A549 (cell line): Measurements from ENCODE around the gene MAML2. TPM values are rescaled to one million over a fixed set of nuclear protein-coding genes. Genes with fewer than 3 reads are reported as not detected.

Experiments
- ATAC-seq, 2 experiments: fragments of 200-7000 bp in 1 of 2; fragments of >200 bp in 1 of 2; cut with Nextera tagmentation in 1 of 2; cut with Tn5 transposase in 1 of 2; 3 replicates each; pipeline versions ENCODE4 v1.8.0 to v1.9.1; 2018 to 2020; ENCODE audit warnings: mild to moderate bottlenecking in 1 of 2, moderate library complexity in 1 of 2
- CTCF ChIA-PET: fragments of 300-600 bp; sonication (Branson Sonifier 250); formaldehyde crosslinking; extraction: SDS; loops from one replicate; lab custom pipeline; 2021; ENCODE audit warnings: antibody characterized with exemption, inconsistent platforms; lab: Yijun Ruan, JAX
- POLR2A ChIA-PET: fragments of 350-600 bp; formaldehyde crosslinking; extraction: SDS; loops from one replicate; lab custom pipeline; 2021; ENCODE audit warnings: antibody characterized with exemption, inconsistent platforms; lab: Yijun Ruan, JAX
- DNase-seq, 2 experiments: peaks; one replicate each; pipeline versions ENCODE4 v3.0.0 to v3.0.0-alpha.2; 2011 to 2016; ENCODE audit warnings: low read depth in 1 of 2, low spot score in 1 of 2
- FAIRE-seq: peaks from 2 replicates; lab custom pipeline; 2011; peaks lifted over from hg19 to GRCh38; lab: Jason Lieb, UNC
- H3K27ac ChIP-seq, 2 experiments: fragments of >200 bp; sonication (Bioruptor Twin); formaldehyde crosslinking; 3 replicates each; pipeline ENCODE4 v1.5.1; 2016 to 2017
- H3K4me1 ChIP-seq: fragments of >200 bp; sonication (Bioruptor Twin); formaldehyde crosslinking; 3 replicates; pipeline ENCODE4 v1.6.1; 2016
- H3K4me2 ChIP-seq: fragments of >200 bp; sonication (Bioruptor Twin); formaldehyde crosslinking; 3 replicates; pipeline ENCODE4 v1.6.1; 2016
- H3K4me3 ChIP-seq: fragments of >200 bp; sonication (Bioruptor Twin); formaldehyde crosslinking; 3 replicates; pipeline ENCODE4 v1.5.1; 2016
- H3K9me3 ChIP-seq: fragments of >200 bp; sonication (Bioruptor Twin); formaldehyde crosslinking; 3 replicates; pipeline ENCODE4 v1.6.1; 2016
- CBX2 ChIP-seq: fragments of 200-600 bp; sonication (generic); IDR thresholded peaks from 2 replicates; pipeline ENCODE4 v1.6.1; 2016; ENCODE audit warnings: low read depth, mild to moderate bottlenecking, borderline replicate concordance
- CBX8 ChIP-seq: fragments of 200-600 bp; sonication (generic); IDR thresholded peaks from 2 replicates; pipeline ENCODE4 v1.6.1; 2016
- CHD4 ChIP-seq: fragments of 200-600 bp; sonication (generic); IDR thresholded peaks from 2 replicates; pipeline ENCODE4 v1.6.1; 2016; ENCODE audit warnings: antibody characterized with exemption, mild to moderate bottlenecking, borderline replicate concordance
- EHMT2 ChIP-seq: fragments of 200-600 bp; sonication (generic); IDR thresholded peaks from 2 replicates; pipeline ENCODE4 v1.6.1; 2016; ENCODE audit warnings: antibody characterized with exemption, low read depth, mild to moderate bottlenecking, moderate library complexity
- EP300 ChIP-seq, 2 experiments: fragments of >200 bp; sonication (Bioruptor Twin); formaldehyde crosslinking; IDR thresholded peaks; 2 replicates in 1 of 2; 3 replicates in 1 of 2; pipeline ENCODE4 v1.6.1; 2016 to 2017
- FOSB ChIP-seq: fragments of 250-450 bp; sonication (Bioruptor Pico); IDR thresholded peaks from 2 replicates; pipeline ENCODE4 v1.5.0; 2020; ENCODE audit warnings: mild to moderate bottlenecking, moderate library complexity
- FOXS1 ChIP-seq: fragments of 250-450 bp; sonication (Bioruptor Pico); IDR thresholded peaks from 2 replicates; pipeline ENCODE4 v1.5.0; 2020; ENCODE audit warnings: mild to moderate bottlenecking, moderate library complexity
- GATA3 ChIP-seq: IDR thresholded peaks from 2 replicates; pipeline ENCODE4 v1.6.1; 2012; ENCODE audit warnings: borderline replicate concordance
- HEYL ChIP-seq: fragments of 250-450 bp; sonication (Bioruptor Pico); IDR thresholded peaks from 2 replicates; pipeline ENCODE4 v1.8.0; 2021; ENCODE audit warnings: mild to moderate bottlenecking, moderate library complexity
- HOXB5 ChIP-seq: fragments of 250-450 bp; sonication (Bioruptor Pico); IDR thresholded peaks from 2 replicates; pipeline ENCODE4 v1.5.0; 2020; ENCODE audit warnings: mild to moderate bottlenecking, moderate library complexity
- JUN ChIP-seq, 2 experiments: fragments of >200 bp; sonication (Bioruptor Twin); formaldehyde crosslinking; IDR thresholded peaks; 2 replicates in 1 of 2; 3 replicates in 1 of 2; pipeline ENCODE4 v1.6.1; 2016 to 2017
- KDM1A ChIP-seq: fragments of 200-600 bp; sonication (generic); IDR thresholded peaks from 2 replicates; pipeline ENCODE4 v1.6.1; 2016; ENCODE audit warnings: low read depth, mild to moderate bottlenecking
- KDM5A ChIP-seq: fragments of 200-600 bp; sonication (generic); IDR thresholded peaks from 2 replicates; pipeline ENCODE4 v1.6.1; 2016; ENCODE audit warnings: antibody characterized with exemption, mild to moderate bottlenecking
- MAFK ChIP-seq: fragments of 450-650 bp; IDR thresholded peaks from 2 replicates; pipeline ENCODE4 v1.6.1; 2014; ENCODE audit not compliant: partially characterized antibody
- MAZ ChIP-seq: fragments of 150-350 bp; IDR thresholded peaks from 2 replicates; pipeline ENCODE4 v1.6.1; 2014; ENCODE audit warnings: antibody characterized with exemption, low read depth, low read length, borderline replicate concordance
- MYC ChIP-seq: IDR thresholded peaks from 2 replicates; pipeline ENCODE4 v1.6.1; 2012; ENCODE audit warnings: mild to moderate bottlenecking, inconsistent platforms, low read length, improper control_type of control experiment, borderline replicate concordance
- POLR2A ChIP-seq: IDR thresholded peaks from 2 replicates; pipeline ENCODE4 v1.6.1; 2012; ENCODE audit warnings: mild to moderate bottlenecking, low read length
- RAD21 ChIP-seq, 2 experiments: fragments of >200 bp in 1 of 2; sonication (Bioruptor Twin) in 1 of 2; formaldehyde crosslinking in 1 of 2; IDR thresholded peaks in 1 of 2; conservative IDR thresholded peaks in 1 of 2; 2 replicates in 1 of 2; 3 replicates in 1 of 2; pipeline ENCODE4 v1.6.1; 2012 to 2018; ENCODE audit warnings: inconsistent platforms in 1 of 2
- RFX5 ChIP-seq: fragments of 450-650 bp; IDR thresholded peaks from 2 replicates; pipeline ENCODE4 v1.7.1; 2014; ENCODE audit warnings: antibody characterized with exemption, mild to moderate bottlenecking, moderate library complexity
- RNF2 ChIP-seq: fragments of 200-600 bp; sonication (generic); IDR thresholded peaks from 2 replicates; pipeline ENCODE4 v1.6.1; 2016; ENCODE audit warnings: low read depth, mild to moderate bottlenecking, antibody characterized with exemption, moderate library complexity, borderline replicate concordance
- TFCP2L1 ChIP-seq: fragments of 250-450 bp; sonication (Bioruptor Pico); IDR thresholded peaks from 2 replicates; pipeline ENCODE4 v1.5.0; 2021; ENCODE audit warnings: mild to moderate bottlenecking
- ZFP36 ChIP-seq: fragments of 450-650 bp; IDR thresholded peaks from 2 replicates; pipeline ENCODE4 v1.6.1; 2014; ENCODE audit warnings: borderline replicate concordance; ENCODE audit not compliant: partially characterized antibody
- ZNF302 ChIP-seq: fragments of 250-450 bp; sonication (Bioruptor Pico); IDR thresholded peaks from 2 replicates; pipeline ENCODE4 v1.9.0; 2021; ENCODE audit warnings: inconsistent platforms, mild to moderate bottlenecking, moderate library complexity
- ZSCAN20 ChIP-seq: fragments of 250-450 bp; sonication (Bioruptor Pico); IDR thresholded peaks from 2 replicates; pipeline ENCODE4 v1.8.0; 2022; ENCODE audit warnings: mild to moderate bottlenecking, moderate library complexity
- WGBS: methylation state at CpG from one replicate; pipeline ENCODE4 v1.1.6; 2017; ENCODE audit errors: missing lambda C conversion rate; 5-methylcytosine and 5-hydroxymethylcytosine counted together
- polyA plus RNA-seq, 4 experiments: library from polyadenylated mRNA; depleted of rRNA in 3 of 4; stranded (reverse); fragments of >200 nt; fragmentation: RNase III in 1 of 4; extraction: RNeasy Plus Mini Kit Qiagen cat#74134 plus additional on column Dnase treatment in 1 of 4; gene quantifications; 2 replicates in 3 of 4; 3 replicates in 1 of 4; pipeline ENCODE4 v1.2.3, GENCODE V29; 2011 to 2017
- TF ChIP-seq, protein P1 (sequence below): fragments of 250-450 bp; sonication (Bioruptor Pico); IDR thresholded peaks from 2 replicates; pipeline ENCODE4 v1.5.0; 2021; ENCODE audit warnings: mild to moderate bottlenecking, moderate library complexity, borderline replicate concordance
- TF ChIP-seq, protein P2 (sequence below): fragments of >200 bp; sonication (Bioruptor Twin); formaldehyde crosslinking; IDR thresholded peaks from 2 replicates; pipeline ENCODE4 v1.6.1; 2016
- TF ChIP-seq, protein P3 (sequence below): fragments of 450-650 bp; IDR thresholded peaks from 2 replicates; pipeline ENCODE4 v1.6.1; 2014; ENCODE audit warnings: antibody characterized with exemption
- TF ChIP-seq, protein P4 (sequence below): IDR thresholded peaks from 2 replicates; pipeline ENCODE4 v1.6.1; 2012
- TF ChIP-seq, protein P5 (sequence below): fragments of 150-350 bp; IDR thresholded peaks from 2 replicates; pipeline ENCODE4 v1.6.1; 2014; ENCODE audit warnings: low read depth, mild to moderate bottlenecking, low read length

The MAML2 gene
- polyA plus RNA-seq, 2 of the 4 experiments (the other 2 are of a cell fraction) = 1.5 to 2.5 TPM

GRCh38 chr11:96119211-96119610 lies 223.8 kb downstream of the MAML2 start:
- no peak for TF ChIP-seq ZFP36
- no peak for TF ChIP-seq ZNF302 (CRISPR knock-in tag)
- no peak for TF ChIP-seq POLR2A
- TF ChIP-seq, protein P1, sequence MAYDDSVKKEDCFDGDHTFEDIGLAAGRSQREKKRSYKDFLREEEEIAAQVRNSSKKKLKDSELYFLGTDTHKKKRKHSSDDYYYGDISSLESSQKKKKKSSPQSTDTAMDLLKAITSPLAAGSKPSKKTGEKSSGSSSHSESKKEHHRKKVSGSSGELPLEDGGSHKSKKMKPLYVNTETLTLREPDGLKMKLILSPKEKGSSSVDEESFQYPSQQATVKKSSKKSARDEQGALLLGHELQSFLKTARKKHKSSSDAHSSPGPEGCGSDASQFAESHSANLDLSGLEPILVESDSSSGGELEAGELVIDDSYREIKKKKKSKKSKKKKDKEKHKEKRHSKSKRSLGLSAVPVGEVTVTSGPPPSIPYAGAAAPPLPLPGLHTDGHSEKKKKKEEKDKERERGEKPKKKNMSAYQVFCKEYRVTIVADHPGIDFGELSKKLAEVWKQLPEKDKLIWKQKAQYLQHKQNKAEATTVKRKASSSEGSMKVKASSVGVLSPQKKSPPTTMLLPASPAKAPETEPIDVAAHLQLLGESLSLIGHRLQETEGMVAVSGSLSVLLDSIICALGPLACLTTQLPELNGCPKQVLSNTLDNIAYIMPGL (CRISPR knock-in tag) = no peak
- TF ChIP-seq, protein P2, sequence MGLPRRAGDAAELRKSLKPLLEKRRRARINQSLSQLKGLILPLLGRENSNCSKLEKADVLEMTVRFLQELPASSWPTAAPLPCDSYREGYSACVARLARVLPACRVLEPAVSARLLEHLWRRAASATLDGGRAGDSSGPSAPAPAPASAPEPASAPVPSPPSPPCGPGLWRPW = no peak
- TF ChIP-seq MAZ = no peak
- no peak for TF ChIP-seq MAFK
- no peak for TF ChIP-seq RFX5
- TF ChIP-seq RAD21 (conservative IDR thresholded peaks at IDR 0.05 in 1 of 2, IDR thresholded peaks at IDR 0.05 in 1 of 2) = no peak
- TF ChIP-seq FOXS1 (CRISPR knock-in tag) = no peak
- no peak for TF ChIP-seq HOXB5 (CRISPR knock-in tag)
- no peak for TF ChIP-seq GATA3
- no peak for TF ChIP-seq TFCP2L1 (CRISPR knock-in tag)
- no peak for TF ChIP-seq EHMT2
- TF ChIP-seq, protein P3, sequence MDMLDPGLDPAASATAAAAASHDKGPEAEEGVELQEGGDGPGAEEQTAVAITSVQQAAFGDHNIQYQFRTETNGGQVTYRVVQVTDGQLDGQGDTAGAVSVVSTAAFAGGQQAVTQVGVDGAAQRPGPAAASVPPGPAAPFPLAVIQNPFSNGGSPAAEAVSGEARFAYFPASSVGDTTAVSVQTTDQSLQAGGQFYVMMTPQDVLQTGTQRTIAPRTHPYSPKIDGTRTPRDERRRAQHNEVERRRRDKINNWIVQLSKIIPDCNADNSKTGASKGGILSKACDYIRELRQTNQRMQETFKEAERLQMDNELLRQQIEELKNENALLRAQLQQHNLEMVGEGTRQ = no peak
- TF ChIP-seq HEYL (CRISPR knock-in tag) = no peak
- Histone ChIP-seq H3K4me1 (no peaks in the 10 kb centered on the region), H3K4me3 (no peak overlapping the region), H3K27ac (no peak overlapping the region), H3K4me2 (no peak overlapping the region), H3K9me3 (no peaks in the 10 kb centered on the region)
- DNase-seq (no peak), ATAC-seq (no peak), FAIRE-seq (no peak)
- ChIA-PET POLR2A (no interaction called here), CTCF (interaction anchor here (0.7 kb wide), 1 partner anchor 27 kb away, joined by 3 read pairs; no protein-coding TSS in a partner anchor)
- WGBS = 82% methylated on average over 3 of the region's 3 CpGs

GRCh38 chr11:96116376-96116775 lies 226.6 kb downstream of the MAML2 start:
- ATAC-seq (no peak), FAIRE-seq (no peak), DNase-seq (no peak)
- Histone ChIP-seq H3K9me3 (no peaks in the 10 kb centered on the region), H3K4me1 (no peaks in the 10 kb centered on the region), H3K4me2 (no peak overlapping the region), H3K4me3 (no peak overlapping the region), H3K27ac (no peak overlapping the region)
- WGBS = 68% methylated on average over 3 of the region's 3 CpGs
- POLR2A ChIA-PET = no interaction called here
- CTCF ChIA-PET = no interaction called here
- TF ChIP-seq EP300 (IDR thresholded peaks at IDR 0.05) = no peak
- TF ChIP-seq, protein P4, sequence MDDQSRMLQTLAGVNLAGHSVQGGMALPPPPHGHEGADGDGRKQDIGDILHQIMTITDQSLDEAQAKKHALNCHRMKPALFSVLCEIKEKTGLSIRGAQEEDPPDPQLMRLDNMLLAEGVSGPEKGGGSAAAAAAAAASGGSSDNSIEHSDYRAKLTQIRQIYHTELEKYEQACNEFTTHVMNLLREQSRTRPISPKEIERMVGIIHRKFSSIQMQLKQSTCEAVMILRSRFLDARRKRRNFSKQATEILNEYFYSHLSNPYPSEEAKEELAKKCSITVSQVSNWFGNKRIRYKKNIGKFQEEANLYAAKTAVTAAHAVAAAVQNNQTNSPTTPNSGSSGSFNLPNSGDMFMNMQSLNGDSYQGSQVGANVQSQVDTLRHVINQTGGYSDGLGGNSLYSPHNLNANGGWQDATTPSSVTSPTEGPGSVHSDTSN = no peak
- no peak for TF ChIP-seq RNF2
- TF ChIP-seq JUN (IDR thresholded peaks at IDR 0.05) = no peak
- no peak for TF ChIP-seq CBX2
- no peak for TF ChIP-seq ZSCAN20 (CRISPR knock-in tag)
- TF ChIP-seq KDM5A = no peak
- TF ChIP-seq, protein P1 (CRISPR knock-in tag) = no peak
- TF ChIP-seq KDM1A = no peak
- no peak for TF ChIP-seq CHD4
- TF ChIP-seq MYC = no peak
- no peak for TF ChIP-seq FOSB (CRISPR knock-in tag)
- TF ChIP-seq CBX8 = no peak
- TF ChIP-seq, protein P5, sequence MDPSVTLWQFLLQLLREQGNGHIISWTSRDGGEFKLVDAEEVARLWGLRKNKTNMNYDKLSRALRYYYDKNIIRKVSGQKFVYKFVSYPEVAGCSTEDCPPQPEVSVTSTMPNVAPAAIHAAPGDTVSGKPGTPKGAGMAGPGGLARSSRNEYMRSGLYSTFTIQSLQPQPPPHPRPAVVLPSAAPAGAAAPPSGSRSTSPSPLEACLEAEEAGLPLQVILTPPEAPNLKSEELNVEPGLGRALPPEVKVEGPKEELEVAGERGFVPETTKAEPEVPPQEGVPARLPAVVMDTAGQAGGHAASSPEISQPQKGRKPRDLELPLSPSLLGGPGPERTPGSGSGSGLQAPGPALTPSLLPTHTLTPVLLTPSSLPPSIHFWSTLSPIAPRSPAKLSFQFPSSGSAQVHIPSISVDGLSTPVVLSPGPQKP = no peak
